Tibial nerve (tissue), 4 donors: Measurements from ENCODE around the gene RENBP.

Experiments
- EP300 ChIP-seq, 2 donors: sonication (generic); formaldehyde crosslinking; IDR thresholded peaks; one replicate each; pipeline ENCODE4 v1.6.1; 2017; ENCODE audit warnings: antibody characterized with exemption in 2 of 2, mild to moderate bottlenecking in 1 of 2
- TF ChIP-seq, protein P1 (sequence below), 5 experiments: fragments of 200-600 bp in 3 of 5; fragments of 450-650 bp in 2 of 5; sonication (generic) in 3 of 5; IDR thresholded peaks; one replicate each; pipeline ENCODE4 v1.5.1; 2016 to 2019; ENCODE audit warnings: antibody characterized with exemption in 5 of 5, mild to moderate bottlenecking in 3 of 5, moderate library complexity in 2 of 5

GRCh38 chrX:153897899-153898298, 46.5 kb downstream of the RENBP start:
- TF ChIP-seq, protein P1, sequence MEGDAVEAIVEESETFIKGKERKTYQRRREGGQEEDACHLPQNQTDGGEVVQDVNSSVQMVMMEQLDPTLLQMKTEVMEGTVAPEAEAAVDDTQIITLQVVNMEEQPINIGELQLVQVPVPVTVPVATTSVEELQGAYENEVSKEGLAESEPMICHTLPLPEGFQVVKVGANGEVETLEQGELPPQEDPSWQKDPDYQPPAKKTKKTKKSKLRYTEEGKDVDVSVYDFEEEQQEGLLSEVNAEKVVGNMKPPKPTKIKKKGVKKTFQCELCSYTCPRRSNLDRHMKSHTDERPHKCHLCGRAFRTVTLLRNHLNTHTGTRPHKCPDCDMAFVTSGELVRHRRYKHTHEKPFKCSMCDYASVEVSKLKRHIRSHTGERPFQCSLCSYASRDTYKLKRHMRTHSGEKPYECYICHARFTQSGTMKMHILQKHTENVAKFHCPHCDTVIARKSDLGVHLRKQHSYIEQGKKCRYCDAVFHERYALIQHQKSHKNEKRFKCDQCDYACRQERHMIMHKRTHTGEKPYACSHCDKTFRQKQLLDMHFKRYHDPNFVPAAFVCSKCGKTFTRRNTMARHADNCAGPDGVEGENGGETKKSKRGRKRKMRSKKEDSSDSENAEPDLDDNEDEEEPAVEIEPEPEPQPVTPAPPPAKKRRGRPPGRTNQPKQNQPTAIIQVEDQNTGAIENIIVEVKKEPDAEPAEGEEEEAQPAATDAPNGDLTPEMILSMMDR (IDR thresholded peaks at IDR 0.05): no peak
- no peak for TF ChIP-seq EP300 (IDR thresholded peaks at IDR 0.05)
